HepG2 (cell line): ENCODE results near the gene USP19. TPM values are rescaled to one million over a fixed set of nuclear protein-coding genes. Genes with fewer than 3 reads are reported as not detected.
A peak's percentile ranks its signal among the peaks of the same experiment; 100 is the strongest.

Source experiments
- AHDC1 ChIP-seq: sonication (generic); formaldehyde crosslinking; IDR thresholded peaks from 2 replicates; pipeline ENCODE4 v1.5.1; 2020; ENCODE audit warnings: mild to moderate bottlenecking, missing genetic modification reagents, borderline replicate concordance
- FOXK2 ChIP-seq: fragments of 450-650 bp; IDR thresholded peaks from 2 replicates; pipeline ENCODE4 v1.6.1; 2016
- PTBP1 ChIP-seq: fragments of 200-400 bp; formaldehyde crosslinking; IDR thresholded peaks from 2 replicates; pipeline ENCODE4 v1.6.1; 2018; ENCODE audit warnings: low read length, low read depth; ENCODE audit not compliant: poor library complexity, severe bottlenecking
- RCOR2 ChIP-seq: IDR thresholded peaks from 2 replicates; pipeline ENCODE4 v1.6.1; 2016; ENCODE audit warnings: missing biosample characterization, missing genetic modification reagents
- SMAD9 ChIP-seq: sonication (generic); formaldehyde crosslinking; IDR thresholded peaks from 2 replicates; pipeline ENCODE4 v1.5.1; 2020; ENCODE audit warnings: mild to moderate bottlenecking, missing genetic modification reagents
- TIGD3 ChIP-seq: sonication (generic); formaldehyde crosslinking; IDR thresholded peaks from 2 replicates; pipeline ENCODE4 v1.5.1; 2020; ENCODE audit warnings: mild to moderate bottlenecking, missing genetic modification reagents, borderline replicate concordance
- ZBTB40 ChIP-seq, 2 experiments: fragments of 450-650 bp in 1 of 2; sonication (generic) in 1 of 2; formaldehyde crosslinking in 1 of 2; IDR thresholded peaks; 2 replicates each; pipeline versions ENCODE4 v1.6.1 to v1.8.0; 2016 to 2022; ENCODE audit warnings: antibody characterized with exemption in 1 of 2, mild to moderate bottlenecking in 1 of 2, missing genetic modification reagents in 1 of 2
- ZNF672 ChIP-seq: sonication (generic); formaldehyde crosslinking; IDR thresholded peaks from 2 replicates; pipeline ENCODE4 v1.8.1; 2022; ENCODE audit warnings: missing genetic modification reagents
- ZNF746 ChIP-seq: sonication (generic); formaldehyde crosslinking; IDR thresholded peaks from 2 replicates; pipeline ENCODE4 v1.8.0; 2022; ENCODE audit warnings: mild to moderate bottlenecking, missing genetic modification reagents
- polyA plus RNA-seq, 8 experiments: library from polyadenylated mRNA; depleted of rRNA in 3 of 8; stranded (reverse) in 7 of 8; unstranded in 1 of 8; fragments of >200 nt; fragmentation: Illumina TruSeq in 4 of 8; extraction: Trizol in 4 of 8; gene quantifications; 2 replicates each; pipeline versions ENCODE4 v1.2.1 to v1.2.3, GENCODE V29; 2011 to 2016; ENCODE audit warnings: low read depth in 4 of 8, missing spikeins in 1 of 8, mixed read lengths in 1 of 8; ENCODE audit not compliant: insufficient read depth in 1 of 8
- total RNA-seq, 5 experiments: library from RNA; depleted of rRNA; stranded (reverse); fragments of >200 nt; fragmentation: Illumina TruSeq; extraction: Trizol; gene quantifications; 2 replicates each; pipeline ENCODE4 v1.2.3, GENCODE V29; 2016; ENCODE audit warnings: low read depth in 1 of 5

Gene USP19
- total and polyA plus RNA-seq, 2 of the 13 experiments (the other 11 are each of a cell fraction or from before 2014, with no cell fraction given), result 28.3 to 31.7 TPM

DNA sequence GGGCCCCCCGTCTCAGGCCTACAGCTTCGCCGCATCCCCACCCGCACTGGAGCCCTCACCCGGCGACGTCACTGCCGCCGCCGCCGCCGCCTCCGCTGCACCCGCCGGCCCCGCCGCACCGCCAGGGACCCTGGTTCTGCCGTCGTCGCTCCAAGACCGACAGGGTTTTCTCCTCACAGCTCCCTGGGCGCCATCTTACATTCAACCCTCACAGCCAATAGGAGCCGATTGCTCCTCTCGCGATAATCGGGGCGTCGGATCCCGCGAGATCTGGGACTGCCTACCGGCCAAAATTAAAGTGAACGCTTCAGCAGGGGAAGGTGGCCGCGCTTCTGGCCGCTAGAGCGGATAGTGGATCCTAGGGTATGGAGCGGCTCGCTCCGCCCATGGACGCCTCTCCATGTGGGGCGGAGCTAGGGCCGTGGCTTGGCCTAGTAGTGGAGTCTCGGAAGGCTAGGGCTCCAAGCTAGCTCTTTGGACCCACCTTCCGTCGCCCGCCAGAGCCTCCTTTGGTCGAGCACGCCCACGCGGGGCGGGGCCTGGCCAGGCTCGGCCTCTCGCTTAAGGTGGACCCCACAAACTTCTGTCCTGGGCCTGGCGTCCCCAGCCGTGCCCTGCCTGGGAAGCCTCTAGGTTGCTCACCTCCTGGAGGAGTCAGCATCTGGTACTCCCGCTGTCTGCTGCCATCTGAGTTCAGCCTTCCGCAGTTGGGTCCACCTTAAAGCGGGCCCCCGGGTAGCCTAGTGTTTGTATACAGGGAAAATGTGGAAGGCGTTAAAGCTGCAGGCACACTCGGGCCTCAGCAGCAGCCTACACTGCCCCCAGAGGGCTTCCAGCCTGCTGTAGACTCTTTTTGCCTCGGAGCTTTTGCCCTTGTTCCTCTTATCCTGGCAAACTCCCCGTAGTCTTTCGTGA lies 26.5 kb downstream of the USP19 start, which contains the start of gene QRICH1 (continued):
- no peak for TF ChIP-seq SMAD9
- TF ChIP-seq PTBP1, result peak; percentile 72
- peak; percentile 30; the same call in 1 of the 2 replicates for TF ChIP-seq ZNF746 (CRISPR knock-in tag)
- TF ChIP-seq FOXK2, result peak; percentile 92
- TF ChIP-seq AHDC1, result peak; percentile 23; the same call in 1 of the 2 replicates
- TF ChIP-seq RCOR2 (CRISPR knock-in tag), result 0 out of 2 replicates have a peak, but pooled peaks have one; percentile 5
- TF ChIP-seq ZBTB40 (IDR thresholded peaks at IDR 0.05), result no peak
- peak; percentile 21; the same call in 1 of the 2 replicates for TF ChIP-seq ZBTB40 (CRISPR knock-in tag; IDR thresholded peaks at IDR 0.05)
- TF ChIP-seq ZNF672, result no peak
- TF ChIP-seq TIGD3 (CRISPR knock-in tag), result no peak
